ENCODE measurements around the gene PCDH17. TPM values are rescaled to one million over a fixed set of nuclear protein-coding genes. Genes with fewer than 3 reads are reported as not detected.

PCDH17 gene
- total and polyA plus RNA-seq, 2 of the 4 experiments (the other 2 are of a cell fraction): under 0.01 TPM; not detected in 1

GRCh38 chr13:57631596-57632275 lies at the start of gene PCDH17 (continued):
- TF ChIP-seq USF2 (IDR thresholded peaks at IDR 0.05; ENCODE audit: low read depth, low read length): no peak
- no peak for TF ChIP-seq RAD21 (IDR thresholded peaks at IDR 0.05; ENCODE audit: low read length)
- TF ChIP-seq ELK1 (IDR thresholded peaks at IDR 0.05; ENCODE audit: borderline replicate concordance, low read depth, low read length): no peak

GRCh38 chr13:57582032-57582431 lies 49.5 kb upstream of the PCDH17 start:
- CTCF ChIA-PET: no interaction called here

More at GRCh38 chr13:57582032-57582431, 49.5 kb upstream of the PCDH17 start:
- H4K20me1 ChIP-seq (ENCODE audit: insufficient read depth, low read length): no peaks in the 10 kb centered on the region
- H3K4me2 ChIP-seq (ENCODE audit: low read depth, low read length): no peak overlapping the region
- no peak overlapping the region for H2AK5ac ChIP-seq (ENCODE audit: low read depth, low read length)
- no peak overlapping the region for H4K8ac ChIP-seq (ENCODE audit: low read depth in 2 of 2, low read length in 2 of 2)
- H3K27ac ChIP-seq (ENCODE audit: insufficient read depth, low read length): no peak overlapping the region
- H3K9ac ChIP-seq (ENCODE audit: low read depth, low read length): no peak overlapping the region
- H2BK20ac ChIP-seq (ENCODE audit: low read depth, low read length): no peak overlapping the region
- H3K4ac ChIP-seq (ENCODE audit: low read depth, low read length): no peak overlapping the region
- H3K9me3 ChIP-seq (ENCODE audit: control insufficient read depth, insufficient read depth, low read length): peaks cover 7% of the 10 kb centered on the region
- in situ Hi-C loops (cut with MboI; ENCODE audit: low sequenced_read_pairs): no loop called here
- H4K91ac ChIP-seq (ENCODE audit: insufficient read depth, low read depth, low read length): no peak overlapping the region
- H3K4me3 ChIP-seq (ENCODE audit: insufficient read depth, low read depth, low read length): no peak overlapping the region
- POLR2A ChIA-PET (ENCODE audit: unreplicated experiment): no interaction called here
- TF ChIP-seq RFX5 (IDR thresholded peaks at IDR 0.05; ENCODE audit: low read depth, low read length) (no peak), RAD21 (IDR thresholded peaks at IDR 0.05; ENCODE audit: low read length) (no peak), MXI1 (IDR thresholded peaks at IDR 0.05; ENCODE audit: borderline replicate concordance, low read depth, low read length) (no peak), NFE2L2 (IDR thresholded peaks at IDR 0.05; ENCODE audit: low read depth, low read length) (no peak), MAFK (IDR thresholded peaks at IDR 0.05; ENCODE audit: low read depth, low read length) (no peak), CEBPB (IDR thresholded peaks at IDR 0.05; ENCODE audit: low read depth, low read length) (no peak), ELK1 (IDR thresholded peaks at IDR 0.05; ENCODE audit: borderline replicate concordance, low read depth, low read length) (no peak), USF2 (IDR thresholded peaks at IDR 0.05; ENCODE audit: low read depth, low read length) (no peak), MAZ (IDR thresholded peaks at IDR 0.05; ENCODE audit: borderline replicate concordance, low read depth, low read length) (no peak), FOS (IDR thresholded peaks at IDR 0.05; ENCODE audit: low read depth, low read length) (no peak), RCOR1 (IDR thresholded peaks at IDR 0.05; ENCODE audit: insufficient replicate concordance, low read length) (no peak)
- no peak overlapping the region for H2BK120ac ChIP-seq (ENCODE audit: low read depth, low read length)
- H3K9me1 ChIP-seq (ENCODE audit: insufficient read depth, low read length): no peaks in the 10 kb centered on the region
- H3K23ac ChIP-seq (ENCODE audit: low read depth, low read length): no peak overlapping the region
- intact Hi-C loops (cut with micrococcal nuclease): no loop called here
- H3K14ac ChIP-seq (replicated peaks; ENCODE audit: low read depth, low read length): no peak overlapping the region
- no peaks in the 10 kb centered on the region for H3K36me3 ChIP-seq (ENCODE audit: control insufficient read depth, insufficient read depth, low read length)
- dilution Hi-C loops (cut with HindIII; ENCODE audit: low sequenced_read_pairs, unreplicated experiment): no loop called here
- H2BK15ac ChIP-seq (ENCODE audit: low read depth, low read length): no peak overlapping the region
- H2BK5ac ChIP-seq (ENCODE audit: low read depth, low read length, poor library complexity, severe bottlenecking): no peak overlapping the region
- H3K4me1 ChIP-seq (ENCODE audit: control insufficient read depth, insufficient read depth, low read length): no peaks in the 10 kb centered on the region
- H4K5ac ChIP-seq (ENCODE audit: low read depth, low read length): no peak overlapping the region
- no peak overlapping the region for H2AFZ ChIP-seq (replicated peaks; ENCODE audit: low read length, poor library complexity)
- no peaks in the 10 kb centered on the region for H3K27me3 ChIP-seq (ENCODE audit: control insufficient read depth, insufficient read depth, low read length)
- DNase-seq (no peak), ATAC-seq (ENCODE audit: low read depth) (no peak)
- no TSS peak for BruUV-seq (replicated peaks)
- no peak overlapping the region for H3K18ac ChIP-seq (ENCODE audit: low read depth, low read length)
- H3K79me1 ChIP-seq (ENCODE audit: low read depth in 1 of 2, low read length in 2 of 2): no peaks in the 10 kb centered on the region
- H3K56ac ChIP-seq (ENCODE audit: extremely low read depth, insufficient read depth, low read length): no peak overlapping the region
- H2AK9ac ChIP-seq (replicated peaks; ENCODE audit: low read depth, low read length, poor library complexity): no peak overlapping the region
- 23% methylated on average over 2 of the region's 6 CpGs; no CpG with 5 or more reads in 1 of the 2 experiments for WGBS, 2 experiments (ENCODE audit: extremely low coverage in 2 of 2, insufficient read length in 1 of 2)
